IMR-90 (cell line): Measurements from ENCODE around the gene UCP3.

Experiments
- POLR2A ChIP-seq: IDR thresholded peaks from 2 replicates; pipeline ENCODE4 v1.6.1; 2012; ENCODE audit warnings: mild to moderate bottlenecking, low read depth, low read length
- RAD21 ChIP-seq: IDR thresholded peaks from 2 replicates; pipeline ENCODE4 v1.6.1; 2012; ENCODE audit warnings: low read length, improper control_type of control experiment
- SMC3 ChIP-seq: fragments of 150-350 bp; IDR thresholded peaks from 2 replicates; pipeline ENCODE4 v1.6.1; 2016; ENCODE audit warnings: low read depth, mild to moderate bottlenecking, antibody characterized with exemption, low read length, moderate library complexity
- TF ChIP-seq, protein P1 (sequence below): conservative IDR thresholded peaks from 2 replicates; pipeline ENCODE4 v1.5.1; 2012; ENCODE audit warnings: mild to moderate bottlenecking, low read depth, low read length, improper control_type of control experiment

DNA sequence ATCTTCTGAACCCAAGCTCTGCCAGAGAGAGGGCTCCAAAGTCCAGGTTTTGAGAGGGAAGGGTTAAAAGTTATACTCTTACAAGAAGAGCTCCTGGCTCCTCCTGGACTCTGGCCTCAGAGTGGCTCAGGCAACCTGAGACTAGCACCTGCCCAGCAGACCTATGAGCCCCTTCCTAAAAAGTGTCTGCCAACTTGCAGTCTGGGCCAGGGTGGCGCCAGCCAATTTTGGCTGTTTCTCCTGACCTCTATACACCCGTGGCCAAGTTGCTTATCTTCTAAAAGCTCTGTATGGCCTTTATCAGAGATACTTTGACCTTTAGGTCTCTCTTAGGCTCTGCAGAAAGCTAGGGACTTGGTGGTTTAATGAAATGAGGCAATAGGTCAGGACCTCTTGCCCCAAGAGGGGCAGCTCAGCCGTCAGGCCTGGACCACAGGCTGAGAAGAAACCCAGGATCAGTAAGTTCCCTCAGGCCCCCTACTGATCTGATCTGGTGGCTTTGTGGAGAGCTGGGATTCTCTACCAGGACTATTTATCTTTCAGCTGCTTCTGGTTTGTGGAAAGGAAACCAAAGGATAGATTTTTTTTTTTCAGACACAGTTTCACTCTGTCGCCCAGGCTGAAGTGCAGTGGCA is 10.3 kb upstream of the UCP3 start:
- TF ChIP-seq POLR2A (no peak), SMC3 (no peak), RAD21 (no peak)
- TF ChIP-seq, protein P1, sequence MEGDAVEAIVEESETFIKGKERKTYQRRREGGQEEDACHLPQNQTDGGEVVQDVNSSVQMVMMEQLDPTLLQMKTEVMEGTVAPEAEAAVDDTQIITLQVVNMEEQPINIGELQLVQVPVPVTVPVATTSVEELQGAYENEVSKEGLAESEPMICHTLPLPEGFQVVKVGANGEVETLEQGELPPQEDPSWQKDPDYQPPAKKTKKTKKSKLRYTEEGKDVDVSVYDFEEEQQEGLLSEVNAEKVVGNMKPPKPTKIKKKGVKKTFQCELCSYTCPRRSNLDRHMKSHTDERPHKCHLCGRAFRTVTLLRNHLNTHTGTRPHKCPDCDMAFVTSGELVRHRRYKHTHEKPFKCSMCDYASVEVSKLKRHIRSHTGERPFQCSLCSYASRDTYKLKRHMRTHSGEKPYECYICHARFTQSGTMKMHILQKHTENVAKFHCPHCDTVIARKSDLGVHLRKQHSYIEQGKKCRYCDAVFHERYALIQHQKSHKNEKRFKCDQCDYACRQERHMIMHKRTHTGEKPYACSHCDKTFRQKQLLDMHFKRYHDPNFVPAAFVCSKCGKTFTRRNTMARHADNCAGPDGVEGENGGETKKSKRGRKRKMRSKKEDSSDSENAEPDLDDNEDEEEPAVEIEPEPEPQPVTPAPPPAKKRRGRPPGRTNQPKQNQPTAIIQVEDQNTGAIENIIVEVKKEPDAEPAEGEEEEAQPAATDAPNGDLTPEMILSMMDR = no peak
